PC-9 (cell line): ENCODE results near the gene RNH1. TPM values are rescaled to one million over a fixed set of nuclear protein-coding genes. Genes with fewer than 3 reads are reported as not detected.
"Not testable (repeated sequence)": the region's sequence is repeated elsewhere in the genome, so short reads cannot be mapped to it uniquely, and the experiment has no call there.

ENCODE experiments used
- BruUV-seq: library from RNA; stranded (reverse); fragments of 400-500 nt; replicated peaks from 2 replicates; lab custom pipeline; 2021; lab: Mats Ljungman, UMichigan
- CTCF ChIA-PET: fragments of 300-600 bp; sonication (Branson Sonifier 250); formaldehyde crosslinking; loops from one replicate; lab custom pipeline; 2022; ENCODE audit warnings: antibody characterized with exemption; lab: Charles Lee
- POLR2A ChIA-PET: fragments of 300-600 bp; sonication (Branson Sonifier 250); formaldehyde crosslinking; loops from one replicate; lab custom pipeline; 2022; ENCODE audit warnings: antibody characterized with exemption; ENCODE audit not compliant: unreplicated experiment; lab: Charles Lee
- DNase-seq, 2 experiments: peaks; one replicate each; pipeline versions ENCODE4 v3.0.0 to v3.0.0-alpha.2; 2015 to 2022; ENCODE audit warnings: mixed read lengths in 1 of 2
- H2AFZ ChIP-seq: fragments of 200-600 bp; sonication (generic); 2 replicates; pipeline ENCODE4 v1.8.1; 2017; ENCODE audit warnings: antibody characterized with exemption
- H3F3A ChIP-seq: fragments of 200-600 bp; sonication (generic); 2 replicates; pipeline ENCODE4 v1.8.1; 2017; ENCODE audit warnings: antibody characterized with exemption, mild to moderate bottlenecking, low read depth; ENCODE audit not compliant: insufficient read depth
- H3K27ac ChIP-seq: fragments of 200-600 bp; sonication (generic); 2 replicates; pipeline ENCODE4 v1.6.1; 2016; ENCODE audit warnings: mixed run types
- H3K27me3 ChIP-seq: fragments of 200-600 bp; sonication (generic); 2 replicates; pipeline ENCODE4 v1.6.1; 2016; ENCODE audit warnings: low read depth, mixed run types; ENCODE audit not compliant: insufficient read depth
- H3K36me3 ChIP-seq: fragments of 200-600 bp; sonication (generic); 2 replicates; pipeline ENCODE4 v1.6.1; 2016; ENCODE audit warnings: low read depth, mixed run types
- H3K4me1 ChIP-seq: fragments of 200-600 bp; sonication (generic); replicated peaks from 2 replicates; pipeline ENCODE4 v1.6.1; 2016; ENCODE audit warnings: mixed run types; ENCODE audit not compliant: insufficient read depth
- H3K4me2 ChIP-seq: fragments of 200-600 bp; sonication (generic); 2 replicates; pipeline ENCODE4 v1.6.1; 2017; ENCODE audit warnings: mixed run types
- H3K4me3 ChIP-seq: fragments of 200-600 bp; sonication (generic); 2 replicates; pipeline ENCODE4 v1.6.1; 2016; ENCODE audit warnings: mixed run types
- H3K79me2 ChIP-seq: fragments of 200-600 bp; sonication (generic); 2 replicates; pipeline ENCODE4 v1.6.1; 2017; ENCODE audit warnings: low read depth, mixed run types
- H3K9me2 ChIP-seq: fragments of 200-600 bp; sonication (generic); 2 replicates; pipeline ENCODE4 v1.8.1; 2017; ENCODE audit warnings: mild to moderate bottlenecking; ENCODE audit not compliant: insufficient read depth
- H3K9me3 ChIP-seq: fragments of 200-600 bp; sonication (generic); 2 replicates; pipeline ENCODE4 v1.8.1; 2016; ENCODE audit warnings: low read depth; ENCODE audit not compliant: insufficient read depth
- H4K20me1 ChIP-seq: fragments of 200-600 bp; sonication (generic); 2 replicates; pipeline ENCODE4 v1.8.1; 2017; ENCODE audit not compliant: insufficient read depth
- CTCF ChIP-seq: fragments of 200-600 bp; sonication (generic); conservative IDR thresholded peaks from 2 replicates; pipeline ENCODE4 v1.6.1; 2017; ENCODE audit warnings: mixed run types, antibody characterized with exemption, mild to moderate bottlenecking, moderate library complexity
- EZH2 ChIP-seq: fragments of 200-600 bp; sonication (generic); IDR thresholded peaks from 2 replicates; pipeline ENCODE4 v1.8.0; 2017; ENCODE audit warnings: antibody characterized with exemption, low read depth
- intact Hi-C: fragments of 100-400 bp; cut with micrococcal nuclease; formaldehyde crosslinking; loops from one replicate; pipeline ENCODE4 v1.10.0; 2022; ENCODE audit not compliant: unreplicated experiment
- total RNA-seq: library from RNA; stranded (reverse); gene quantifications from 2 replicates; pipeline ENCODE4 v1.2.3, GENCODE V29; 2021

The RNH1 gene
- total RNA-seq, 1 experiment from 2014 or later, result 87.8 TPM

- Histone ChIP-seq H2AFZ (no peak overlapping the region), H3F3A (no peaks in the 10 kb centered on the region), H3K4me3 (peak overlapping the region; percentile 32; the same call in 1 of the 2 replicates), H3K9me2 (no peaks in the 10 kb centered on the region), H4K20me1 (no peaks in the 10 kb centered on the region), H3K79me2 (no peaks in the 10 kb centered on the region), H3K27me3 (no peaks in the 10 kb centered on the region), H3K27ac (peak overlapping the region; percentile 71), H3K36me3 (no peaks in the 10 kb centered on the region), H3K4me2 (peak overlapping the region; percentile 61), H3K4me1 (no peaks in the 10 kb centered on the region), H3K9me3 (no peaks in the 10 kb centered on the region)
- TF ChIP-seq CTCF (peak; percentile 73), EZH2 (no peak)
- no TSS peak for BruUV-seq
- CTCF ChIA-PET, result interaction anchor here (0.6 kb wide), 2 partner anchors 259 to 620 kb away, joined by 4 to 11 read pairs; no protein-coding TSS in a partner anchor
- intact Hi-C loops, result loop anchor here (5.0 kb wide), 1 partner anchor 126 kb away; the partner anchor contains the start of gene PKP3
- POLR2A ChIA-PET, result no interaction called here
- peak; percentile 88 to 92 for DNase-seq
Measured at GRCh38 chr11:518463-519202, 11.6 kb upstream of the RNH1 start.

DNA sequence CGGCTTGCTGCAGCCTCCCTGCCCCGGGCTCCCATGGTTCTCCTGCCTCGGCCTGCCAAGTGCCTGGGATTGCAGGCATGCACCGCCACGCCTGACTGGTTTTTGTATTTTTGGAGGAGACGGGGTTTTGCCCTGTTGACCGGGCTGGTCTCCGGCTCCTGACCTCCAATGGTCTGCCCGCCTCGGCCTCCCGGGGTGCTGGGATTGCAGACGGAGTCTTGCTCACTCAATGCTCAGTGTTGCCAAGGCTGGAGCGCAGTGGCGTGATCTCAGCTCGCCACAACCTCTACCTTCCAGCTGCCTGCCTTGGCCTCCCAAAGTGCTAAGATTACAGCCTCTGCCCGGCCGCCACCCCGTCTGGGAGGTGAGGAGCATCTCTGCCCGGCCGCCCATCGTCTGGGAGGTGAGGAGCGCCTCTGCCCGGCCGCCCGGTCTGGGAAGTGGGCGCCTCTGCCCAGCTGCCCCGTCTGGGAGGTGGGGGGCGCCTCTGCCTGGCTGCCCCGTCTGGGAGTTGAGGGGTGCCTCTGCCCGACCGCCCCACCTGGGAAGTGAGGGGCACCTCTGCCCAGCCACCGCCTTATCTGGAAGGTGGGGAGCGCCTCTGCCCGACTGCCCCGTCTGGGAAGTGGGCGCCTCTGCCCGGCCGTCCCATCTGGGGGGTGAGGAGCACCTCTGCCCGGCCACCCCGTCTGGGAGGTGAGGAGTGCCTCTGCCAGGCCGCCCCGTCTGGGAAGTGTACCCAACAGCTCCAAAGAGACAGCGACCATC lies 10.1 kb upstream of the RNH1 start:
- H3K9me3 ChIP-seq, H3K4me3 ChIP-seq, DNase-seq, H3K36me3 ChIP-seq, H3K4me2 ChIP-seq, BruUV-seq, H3K27me3 ChIP-seq, H3K9me2 ChIP-seq, CTCF ChIA-PET, H4K20me1 ChIP-seq, H3K4me1 ChIP-seq, H3K79me2 ChIP-seq, POLR2A ChIA-PET, H3K27ac ChIP-seq, H3F3A ChIP-seq, H2AFZ ChIP-seq: not testable (repeated sequence)
- intact Hi-C loops, result loop anchor here (5.0 kb wide), 1 partner anchor 125 kb away; the partner anchor contains the start of gene PKP3

GRCh38 chr11:516400-516799 lies 9.4 kb upstream of the RNH1 start:
- Histone ChIP-seq H3K36me3 (no peaks in the 10 kb centered on the region), H3K4me1 (no peaks in the 10 kb centered on the region), H4K20me1 (no peaks in the 10 kb centered on the region), H2AFZ (no peak overlapping the region), H3K27ac (no peak overlapping the region), H3K4me3 (no peak overlapping the region), H3F3A (no peaks in the 10 kb centered on the region), H3K79me2 (no peaks in the 10 kb centered on the region), H3K9me3 (no peaks in the 10 kb centered on the region), H3K4me2 (no peak overlapping the region), H3K9me2 (no peaks in the 10 kb centered on the region), H3K27me3 (no peaks in the 10 kb centered on the region)
- TF ChIP-seq EZH2, result no peak
- TF ChIP-seq CTCF, result no peak
- DNase-seq, result no peak
- intact Hi-C loops, result loop anchor here (5.0 kb wide), 1 partner anchor 124 kb away; the partner anchor contains the start of gene PKP3
- CTCF ChIA-PET, result no interaction called here
- POLR2A ChIA-PET, result no interaction called here
- no TSS peak for BruUV-seq
